Measurements from ENCODE around the gene KRT37. TPM values are rescaled to one million over a fixed set of nuclear protein-coding genes. Genes with fewer than 3 reads are reported as not detected.
"Not testable (repeated sequence)": the region's sequence is repeated elsewhere in the genome, so short reads cannot be mapped to it uniquely, and the experiment has no call there.

Gene KRT37
- total RNA-seq, 4 donors from 2014 or later: not detected

DNA sequence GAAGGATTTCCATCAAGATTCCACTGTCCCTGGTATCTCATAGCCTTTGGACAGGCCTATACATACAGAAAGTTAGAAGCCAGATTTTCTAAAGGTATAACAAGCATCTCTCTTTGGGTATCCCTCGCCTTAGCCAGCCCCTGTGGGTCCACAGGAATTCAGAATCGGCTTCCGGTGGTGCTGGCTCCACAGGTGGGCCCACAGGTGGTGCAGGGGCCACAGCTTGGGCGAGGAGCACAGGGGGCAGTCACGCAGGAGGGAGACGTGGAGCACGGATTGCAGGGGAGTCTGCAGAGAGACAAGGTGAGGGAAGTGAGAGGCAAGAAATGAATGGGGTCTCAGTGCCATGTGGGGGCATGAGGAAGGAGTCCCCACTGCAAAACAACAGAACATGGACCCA lies 12.9 kb upstream of the KRT37 start:
- intact Hi-C loops (cut with DNase I; ENCODE audit: low total_unique reads): no loop called here
- H3K4me1 ChIP-seq: no peaks in the 10 kb centered on the region
- H3K27ac ChIP-seq: no peak overlapping the region
- no peak for TF ChIP-seq POLR2A (IDR thresholded peaks at IDR 0.05)
- TF ChIP-seq CTCF (IDR thresholded peaks at IDR 0.05 in 4 of 5, conservative IDR thresholded peaks at IDR 0.05 in 1 of 5): no peak
- ATAC-seq (no peak), DNase-seq (no peak)
- H3K4me3 ChIP-seq: no peak overlapping the region
- H3K27me3 ChIP-seq: no peaks in the 10 kb centered on the region
- in situ Hi-C loops (cut with MboI; ENCODE audit: low sequenced_read_pairs in 4 of 4): no loop called here
- H3K36me3 ChIP-seq: no peaks in the 10 kb centered on the region
- no peaks in the 10 kb centered on the region for H3K9me3 ChIP-seq

DNA sequence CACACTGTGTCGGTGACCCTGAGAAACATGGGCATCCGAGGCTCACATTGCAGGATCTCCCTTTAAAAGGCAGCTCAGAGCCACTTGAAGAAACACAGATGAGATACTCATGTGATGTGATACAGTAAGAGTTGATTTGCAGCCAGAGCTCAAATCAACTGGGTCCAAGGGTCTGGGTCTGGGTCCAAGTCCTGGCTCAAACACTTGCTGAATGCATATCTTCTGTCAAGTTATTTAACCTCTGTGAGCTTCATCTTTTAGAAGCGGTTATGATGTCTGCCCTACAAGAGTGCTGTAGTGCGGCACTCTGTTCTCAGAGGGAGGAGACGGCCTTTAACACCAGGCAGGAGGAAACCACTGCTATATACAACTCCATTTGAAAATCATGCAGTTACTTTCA lies 10.0 kb upstream of the KRT37 start:
- no peaks in the 10 kb centered on the region for H3K27me3 ChIP-seq
- H3K36me3 ChIP-seq: no peaks in the 10 kb centered on the region
- no peaks in the 10 kb centered on the region for H3K9me3 ChIP-seq
- H3K4me1 ChIP-seq: no peaks in the 10 kb centered on the region
- intact Hi-C loops (cut with DNase I; ENCODE audit: low total_unique reads) (no loop called here), in situ Hi-C loops (cut with MboI; ENCODE audit: low sequenced_read_pairs in 4 of 4) (no loop called here)
- no peak overlapping the region for H3K27ac ChIP-seq
- no peak overlapping the region for H3K4me3 ChIP-seq
- ATAC-seq (no peak), DNase-seq (no peak)
- no peak for TF ChIP-seq CTCF (IDR thresholded peaks at IDR 0.05 in 4 of 5, conservative IDR thresholded peaks at IDR 0.05 in 1 of 5)
- no peak for TF ChIP-seq POLR2A (IDR thresholded peaks at IDR 0.05)

- DNase-seq (no peak), ATAC-seq (no peak)
- Histone ChIP-seq H3K27ac (no peak overlapping the region), H3K36me3 (no peaks in the 10 kb centered on the region), H3K4me1 (no peaks in the 10 kb centered on the region), H3K27me3 (no peaks in the 10 kb centered on the region), H3K4me3 (no peak overlapping the region), H3K9me3 (no peaks in the 10 kb centered on the region)
- TF ChIP-seq CTCF (IDR thresholded peaks at IDR 0.05 in 4 of 5, conservative IDR thresholded peaks at IDR 0.05 in 1 of 5) (no peak), POLR2A (IDR thresholded peaks at IDR 0.05) (no peak)
- in situ Hi-C loops (cut with MboI; ENCODE audit: low sequenced_read_pairs in 4 of 4) (no loop called here), intact Hi-C loops (cut with DNase I; ENCODE audit: low total_unique reads) (no loop called here)
Measured at GRCh38 chr17:41434005-41434404, 9.6 kb upstream of the KRT37 start.

DNA sequence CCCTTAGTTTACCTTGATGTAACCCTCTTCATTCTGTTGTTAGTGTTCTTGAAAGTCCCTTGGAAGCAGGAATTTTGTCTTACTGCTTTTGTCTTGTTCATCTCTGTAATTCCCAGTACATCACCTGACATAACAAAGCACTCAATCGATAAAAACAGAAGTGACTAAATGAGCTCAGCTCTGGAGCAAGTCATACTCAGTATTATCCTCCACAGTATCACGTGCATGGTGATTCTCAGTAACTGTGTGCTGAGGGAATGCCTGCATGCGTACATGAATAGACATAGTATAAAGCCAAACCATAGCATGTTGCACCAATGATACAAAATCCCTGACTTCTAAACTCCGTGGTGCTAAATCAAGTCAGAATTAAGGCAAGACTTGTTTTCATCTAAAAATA lies 9.2 kb upstream of the KRT37 start:
- H3K9me3 ChIP-seq: no peaks in the 10 kb centered on the region
- ATAC-seq: no peak
- no peaks in the 10 kb centered on the region for H3K36me3 ChIP-seq
- no peak overlapping the region for H3K4me3 ChIP-seq
- H3K27ac ChIP-seq: no peak overlapping the region
- intact Hi-C loops (cut with DNase I; ENCODE audit: low total_unique reads): no loop called here
- no peaks in the 10 kb centered on the region for H3K4me1 ChIP-seq
- no peak for DNase-seq
- TF ChIP-seq CTCF (IDR thresholded peaks at IDR 0.05 in 4 of 5, conservative IDR thresholded peaks at IDR 0.05 in 1 of 5) (no peak), POLR2A (IDR thresholded peaks at IDR 0.05) (no peak)
- no peaks in the 10 kb centered on the region for H3K27me3 ChIP-seq
- in situ Hi-C loops (cut with MboI; ENCODE audit: low sequenced_read_pairs in 4 of 4): no loop called here

DNA sequence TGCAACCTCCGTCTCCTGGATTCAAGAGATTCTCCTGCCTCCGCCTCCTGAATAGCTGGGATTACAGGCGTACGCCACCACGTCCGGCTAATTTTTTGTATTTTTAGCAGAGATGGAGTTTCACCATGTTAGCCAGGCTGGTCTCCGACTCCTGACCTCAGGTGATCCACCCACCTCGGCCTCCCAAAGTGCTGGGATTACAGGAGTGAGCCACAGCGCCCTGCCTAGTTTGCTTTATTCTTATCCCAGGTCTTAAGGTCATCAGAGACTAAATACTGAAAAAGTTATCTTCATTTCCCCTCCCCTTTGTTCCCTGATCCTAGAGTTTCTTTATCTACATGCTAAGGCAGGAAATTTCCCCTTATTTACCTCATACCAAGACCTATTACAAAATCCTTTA lies 6.0 kb upstream of the KRT37 start:
- H3K36me3 ChIP-seq; DNase-seq; H3K9me3 ChIP-seq; H3K4me1 ChIP-seq; ATAC-seq; intact Hi-C loops (cut with DNase I; ENCODE audit: low total_unique reads); H3K27me3 ChIP-seq; H3K27ac ChIP-seq; in situ Hi-C loops (cut with MboI; ENCODE audit: low sequenced_read_pairs in 4 of 4); H3K4me3 ChIP-seq: not testable (repeated sequence)

All from gastrocnemius medialis (tissue), 4 donors.